Body of pancreas (tissue), 4 donors: ENCODE measurements around the gene WNK1.

Experiments used
- CTCF ChIP-seq, 7 experiments: fragments of 450-650 bp in 4 of 7; fragments of 200-600 bp in 3 of 7; sonication (generic) in 3 of 7; IDR thresholded peaks; one replicate each; pipeline ENCODE4 v1.5.1; 2016 to 2019; ENCODE audit warnings: antibody characterized with exemption in 7 of 7
- POLR2A ChIP-seq, 3 donors: fragments of 450-650 bp; IDR thresholded peaks; one replicate each; pipeline ENCODE4 v1.6.1; 2016; ENCODE audit warnings: antibody characterized with exemption in 3 of 3, mild to moderate bottlenecking in 2 of 3

- TF ChIP-seq CTCF (IDR thresholded peaks at IDR 0.05) (no peak), POLR2A (IDR thresholded peaks at IDR 0.05) (no peak)
These were observed 16.1 kb downstream of the WNK1 start for GRCh38 chr12:768434-768833.
